HCT116 (cell line): Measurements from ENCODE around the gene ZP1. TPM values are rescaled to one million over a fixed set of nuclear protein-coding genes. Genes with fewer than 3 reads are reported as not detected.
A peak's percentile ranks its signal among the peaks of the same experiment; 100 is the strongest.

ENCODE experiments used
- ATAC-seq: fragments of 200-7000 bp; cut with Tn5 transposase; 2 replicates; pipeline ENCODE4 v1.9.1; 2020; ENCODE audit warnings: mild to moderate bottlenecking, moderate library complexity
- BruUV-seq: library from RNA; stranded (reverse); fragments of 400-500 nt; replicated peaks from 2 replicates; lab custom pipeline; 2021; lab: Mats Ljungman, UMichigan
- CTCF ChIA-PET: fragments of 300-600 bp; sonication (Branson Sonifier 250); formaldehyde crosslinking; loops from one replicate; lab custom pipeline; 2021; ENCODE audit warnings: antibody characterized with exemption; lab: Charles Lee
- POLR2A ChIA-PET: fragments of 300-600, 350-600 bp; sonication (Branson Sonifier 250); formaldehyde crosslinking; loops from one replicate; lab custom pipeline; 2021; ENCODE audit warnings: antibody characterized with exemption; lab: Charles Lee
- RAD21 ChIA-PET, 2 experiments: fragments of 300-600 bp; sonication (Branson Sonifier 250); formaldehyde crosslinking; loops; one replicate each; lab custom pipeline; 2023; ENCODE audit warnings: low total read pairs in 2 of 2; ENCODE audit not compliant: uncharacterized antibody in 2 of 2, unreplicated experiment in 2 of 2, low non-redundant PET in 1 of 2; lab: Charles Lee
- DNase-seq: peaks from one replicate; pipeline ENCODE4 v3.0.0-alpha.2; 2010; ENCODE audit warnings: low read depth, low spot score
- H2AFZ ChIP-seq: fragments of 200-600 bp; shearing (Covaris generic), sonication (generic); 2 replicates; pipeline ENCODE4 v1.6.1; 2017; ENCODE audit warnings: low read depth, mixed run types, mixed read lengths, antibody characterized with exemption, low read length; ENCODE audit not compliant: poor library complexity, severe bottlenecking
- H3K27ac ChIP-seq: 2 replicates; pipeline ENCODE4 v1.5.1; 2012; ENCODE audit warnings: low read depth, low read length
- H3K27me3 ChIP-seq: fragments of 200-600 bp; sonication (generic); 2 replicates; pipeline ENCODE4 v1.6.1; 2016; ENCODE audit warnings: mixed run types, low read length, mixed read lengths; ENCODE audit not compliant: insufficient read depth
- H3K36me3 ChIP-seq, 2 experiments: fragments of 200-500 bp in 1 of 2; fragments of 200-600 bp in 1 of 2; sonication (Bioruptor generic) in 1 of 2; sonication (generic) in 1 of 2; 2 replicates each; pipeline versions ENCODE4 v1.5.1 to v1.6.1; 2014 to 2016; ENCODE audit warnings: low read length in 2 of 2, inconsistent platforms in 1 of 2, mixed read lengths in 1 of 2, mixed run types in 1 of 2; ENCODE audit not compliant: insufficient read depth in 2 of 2, control insufficient read depth in 1 of 2
- H3K4me1 ChIP-seq, 2 experiments: fragments of 200-600 bp in 1 of 2; sonication (generic) in 1 of 2; 2 replicates each; pipeline versions ENCODE4 v1.5.1 to v1.6.1; 2012 to 2017; ENCODE audit warnings: low read length in 2 of 2, inconsistent platforms in 1 of 2, mild to moderate bottlenecking in 1 of 2, mixed read lengths in 1 of 2, mixed run types in 1 of 2, moderate library complexity in 1 of 2; ENCODE audit not compliant: insufficient read depth in 2 of 2, control insufficient read depth in 1 of 2
- H3K4me2 ChIP-seq: fragments of 200-600 bp; sonication (generic); 2 replicates; pipeline ENCODE4 v1.6.1; 2017; ENCODE audit warnings: mixed run types, low read length, mixed read lengths
- H3K4me3 ChIP-seq, 2 experiments: fragments of 200-600 bp in 1 of 2; sonication (generic) in 1 of 2; replicated peaks in 1 of 2; 2 replicates each; pipeline ENCODE4 v1.5.1; 2011 to 2016; ENCODE audit warnings: low read length in 2 of 2, control low read depth in 1 of 2, low read depth in 1 of 2, mild to moderate bottlenecking in 1 of 2, mixed read lengths in 1 of 2, mixed run types in 1 of 2
- H3K79me2 ChIP-seq: fragments of 200-600 bp; sonication (generic); 2 replicates; pipeline ENCODE4 v1.6.1; 2017; ENCODE audit warnings: mild to moderate bottlenecking, mixed run types, low read length, moderate library complexity, mixed read lengths; ENCODE audit not compliant: insufficient read depth
- H3K9ac ChIP-seq: fragments of 200-600 bp; sonication (generic); 2 replicates; pipeline ENCODE4 v1.6.1; 2016; ENCODE audit warnings: low read length, mixed read lengths
- H3K9me2 ChIP-seq: fragments of 200-600 bp; sonication (generic), shearing (Covaris generic); 2 replicates; pipeline ENCODE4 v1.6.1; 2017; ENCODE audit warnings: mixed run types, mild to moderate bottlenecking, moderate library complexity; ENCODE audit not compliant: insufficient read depth
- H3K9me3 ChIP-seq, 2 experiments: fragments of 200-500 bp in 1 of 2; fragments of 200-600 bp in 1 of 2; sonication (Bioruptor generic) in 1 of 2; sonication (generic) in 1 of 2; 2 replicates each; pipeline ENCODE4 v1.6.1; 2014 to 2017; ENCODE audit warnings: low read length in 2 of 2, mixed read lengths in 2 of 2, inconsistent platforms in 1 of 2, low read depth in 1 of 2, mild to moderate bottlenecking in 1 of 2, mixed run types in 1 of 2, moderate library complexity in 1 of 2; ENCODE audit not compliant: control insufficient read depth in 1 of 2, insufficient read depth in 1 of 2
- H4K20me1 ChIP-seq: fragments of 200-600 bp; sonication (generic), shearing (Covaris generic); 2 replicates; pipeline ENCODE4 v1.6.1; 2017; ENCODE audit warnings: mixed run types, mild to moderate bottlenecking, moderate library complexity; ENCODE audit not compliant: insufficient read depth
- CEBPB ChIP-seq: IDR thresholded peaks from 2 replicates; pipeline ENCODE4 v1.6.1; 2012; ENCODE audit warnings: low read depth
- CTCF ChIP-seq, 3 experiments: fragments of 200-600 bp in 1 of 3; sonication (generic) in 1 of 3; IDR thresholded peaks in 2 of 3; conservative IDR thresholded peaks in 1 of 3; 2 replicates each; pipeline ENCODE4 v1.5.1; 2012 to 2017; ENCODE audit warnings: low read depth in 2 of 3, low read length in 2 of 3, antibody characterized with exemption in 1 of 3, borderline replicate concordance in 1 of 3, control low read depth in 1 of 3, mild to moderate bottlenecking in 1 of 3, mixed read lengths in 1 of 3, mixed run types in 1 of 3, moderate library complexity in 1 of 3; ENCODE audit not compliant: insufficient read depth in 1 of 3
- EZH2 ChIP-seq: fragments of 200-600 bp; sonication (generic); IDR thresholded peaks from 2 replicates; pipeline ENCODE4 v1.6.1; 2017; ENCODE audit warnings: antibody characterized with exemption, mixed run types
- EZH2phosphoT487 ChIP-seq: fragments of 200-600 bp; IDR thresholded peaks from 2 replicates; pipeline ENCODE4 v1.6.1; 2018; ENCODE audit warnings: antibody characterized with exemption, borderline replicate concordance
- FOSL1 ChIP-seq: IDR thresholded peaks from 2 replicates; pipeline ENCODE4 v1.6.1; 2012; ENCODE audit warnings: low read depth
- JUND ChIP-seq: IDR thresholded peaks from 2 replicates; pipeline ENCODE4 v1.6.1; 2012
- POLR2A ChIP-seq: IDR thresholded peaks from 2 replicates; pipeline ENCODE4 v1.7.0; 2011; ENCODE audit warnings: borderline replicate concordance; ENCODE audit not compliant: insufficient read depth, insufficient read length; ENCODE audit errors: extremely low read depth
- POLR2AphosphoS5 ChIP-seq: IDR thresholded peaks from 2 replicates; pipeline ENCODE4 v1.6.1; 2011; ENCODE audit warnings: mild to moderate bottlenecking, low read depth, low read length, moderate library complexity
- SIN3A ChIP-seq: IDR thresholded peaks from 2 replicates; pipeline ENCODE4 v1.6.1; 2012; ENCODE audit warnings: low read depth
- SRF ChIP-seq: IDR thresholded peaks from 2 replicates; pipeline ENCODE4 v1.6.1; 2012; ENCODE audit warnings: low read depth
- YY1 ChIP-seq: IDR thresholded peaks from 2 replicates; pipeline ENCODE4 v1.6.1; 2011; ENCODE audit warnings: low read length, low read depth, moderate library complexity, mild to moderate bottlenecking; ENCODE audit not compliant: insufficient replicate concordance; ENCODE audit errors: extremely low read depth
- ZBTB33 ChIP-seq: IDR thresholded peaks from 2 replicates; pipeline ENCODE4 v1.6.1; 2011; ENCODE audit warnings: mild to moderate bottlenecking, low read length, moderate library complexity; ENCODE audit not compliant: insufficient replicate concordance; ENCODE audit errors: extremely low read depth
- ZFX ChIP-seq: fragments of 450-650 bp; IDR thresholded peaks from 2 replicates; pipeline ENCODE4 v1.6.1; 2017
- intact Hi-C: fragments of 100-400 bp; cut with micrococcal nuclease; formaldehyde crosslinking; loops from 2 replicates; pipeline ENCODE4 v1.10.0; 2022
- total RNA-seq: library from RNA; stranded (reverse); gene quantifications from one replicate; pipeline ENCODE4 v1.2.1, GENCODE V29; 2021; ENCODE audit not compliant: unreplicated experiment

ZP1 gene
- total RNA-seq, 1 experiment from 2014 or later: not detected

- H4K20me1 ChIP-seq: no peaks in the 10 kb centered on the region
- H3K4me3 ChIP-seq: peak overlapping the region in 1 of 2 experiments; percentile 92; a peak in 3 of 4 replicates
- H3K27ac ChIP-seq: no peak overlapping the region
- ATAC-seq: no peak
- CTCF ChIA-PET: interaction anchor here (1.2 to 2.0 kb wide), 2 partner anchors 43 kb away, joined by 4 to 5 read pairs; no protein-coding TSS in a partner anchor
- no peaks in the 10 kb centered on the region for H3K9me3 ChIP-seq
- RAD21 ChIA-PET: no interaction called here
- H3K4me2 ChIP-seq: peak overlapping the region; percentile 79
- peak overlapping the region; percentile 98 for H3K9ac ChIP-seq
- intact Hi-C loops: no loop called here
- H3K79me2 ChIP-seq: peaks cover 60% of the 10 kb centered on the region
- no TSS peak for BruUV-seq
- no peak for DNase-seq
- POLR2A ChIA-PET: no interaction called here
- peaks cover 13 to 23% of the 10 kb centered on the region in 2 experiments for H3K4me1 ChIP-seq
- H3K36me3 ChIP-seq: peaks cover 13 to 41% of the 10 kb centered on the region in 2 experiments
- no peaks in the 10 kb centered on the region for H3K27me3 ChIP-seq
- H2AFZ ChIP-seq: no peak overlapping the region
- H3K9me2 ChIP-seq: no peaks in the 10 kb centered on the region
- TF ChIP-seq CTCF (IDR thresholded peaks at IDR 0.05 in 2 of 3, conservative IDR thresholded peaks at IDR 0.05 in 1 of 3; ENCODE audit: borderline replicate concordance in 1 of 3, insufficient read depth in 1 of 3, low read depth in 2 of 3, low read length in 2 of 3) (no peak), SIN3A (no peak), JUND (no peak), EZH2phosphoT487 (no peak), EZH2 (no peak), SRF (no peak), POLR2A (no peak), CEBPB (no peak), ZFX (no peak), FOSL1 (no peak), POLR2AphosphoS5 (no peak), YY1 (no peak), ZBTB33 (no peak)
Measured at GRCh38 chr11:60844045-60844869, 23.1 kb upstream of the ZP1 start.
